Measurements from ENCODE around the gene SNORC. TPM values are rescaled to one million over a fixed set of nuclear protein-coding genes. Genes with fewer than 3 reads are reported as not detected.

The SNORC gene
- total RNA-seq: 0.94 and 2.2 TPM in 2 replicates
- total RNA-seq (2013): 0.49 TPM
- polyA plus RNA-seq: 0.91 and 1.5 TPM in 2 replicates
- polyA minus RNA-seq: 1.4 TPM in 1 of 2 replicates, not detected in the other

DNA sequence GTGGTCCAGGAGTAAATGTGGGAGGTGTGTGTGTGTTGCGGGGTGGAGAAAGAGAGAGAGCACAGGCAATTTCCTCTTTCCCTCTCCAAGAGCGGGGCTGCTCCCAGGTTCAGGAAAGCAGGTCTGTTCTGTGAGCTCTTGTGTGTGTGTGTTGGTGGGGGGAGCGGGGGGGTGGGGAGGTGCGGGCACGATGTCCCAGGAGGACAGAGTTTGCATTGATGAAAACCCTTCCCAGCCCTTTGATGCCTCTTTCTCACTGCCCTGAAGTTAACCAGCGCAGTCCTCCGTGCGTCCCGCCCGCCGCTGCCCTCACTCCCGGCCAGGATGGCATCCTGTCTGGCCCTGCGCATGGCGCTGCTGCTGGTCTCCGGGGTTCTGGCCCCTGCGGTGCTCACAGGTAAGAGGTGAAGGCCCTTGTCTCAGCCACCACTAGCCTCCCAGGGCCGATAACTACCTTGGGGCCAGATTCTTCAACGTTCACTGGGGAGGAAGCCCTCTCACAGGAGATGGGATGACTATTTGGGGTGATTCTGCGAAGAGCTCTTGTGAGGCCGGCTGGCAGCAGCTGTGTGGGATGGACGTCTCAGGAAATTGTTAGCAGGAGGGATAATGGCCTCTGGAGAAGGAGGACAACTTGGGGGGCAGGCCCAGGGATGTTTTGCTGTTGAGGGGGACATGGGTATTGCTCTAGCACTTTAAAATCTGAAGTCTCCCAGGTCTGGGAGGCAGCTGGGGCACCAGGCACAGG is at the start of gene SNORC:
Gene SNORC, plus strand, starts transcription at position 247 of the 748 bp plus-strand sequence. Its CDS starts 78 bp downstream, at position 325.
- Histone ChIP-seq H4K20me1 (ENCODE audit: control insufficient read depth, insufficient read depth, low read length, poor library complexity, severe bottlenecking) (no peaks in the 10 kb centered on the region), H3K79me2 (ENCODE audit: control insufficient read depth, insufficient read depth, low read length) (no peaks in the 10 kb centered on the region), H3K4me3 (ENCODE audit: control extremely low read depth in 1 of 5, extremely low read depth in 1 of 5, insufficient read depth in 1 of 5, low read depth in 2 of 5, low read length in 4 of 5) (no peak within 1 kb of the TSS), H3K4me1 (ENCODE audit: control insufficient read depth in 2 of 2, insufficient read depth in 2 of 2, low read length in 2 of 2) (peaks cover 4 to 8% of the 10 kb centered on the region in 2 donors), H3K27ac (ENCODE audit: low read length in 2 of 2) (no peak within 1 kb of the TSS), H3K27me3 (replicated peaks in 1 of 4; ENCODE audit: control extremely low read depth in 1 of 4, control insufficient read depth in 3 of 4, insufficient read depth in 4 of 4, low read length in 3 of 4) (peaks cover 0 to 9% (median 2%) of the 10 kb centered on the region in 4 experiments), H3K9ac (ENCODE audit: low read length) (no peak within 1 kb of the TSS), H2AFZ (ENCODE audit: insufficient read depth, low read depth, low read length, poor library complexity, severe bottlenecking) (no peak within 1 kb of the TSS), H3K4me2 (replicated peaks; ENCODE audit: low read depth, low read length, poor library complexity, severe bottlenecking) (no peak within 1 kb of the TSS), H3K9me3 (ENCODE audit: control extremely low read depth in 1 of 3, control insufficient read depth in 2 of 3, insufficient read depth in 1 of 3, low read length in 2 of 3) (no peaks in the 10 kb centered on the region), H3K36me3 (replicated peaks in 1 of 2; ENCODE audit: control extremely low read depth in 1 of 2, control insufficient read depth in 1 of 2, extremely low read depth in 1 of 2, insufficient read depth in 2 of 2, low read length in 1 of 2) (no peaks in the 10 kb centered on the region)
- H3K4me3 Mint-ChIP-seq: no peak within 1 kb of the TSS
- intact Hi-C loops (cut with micrococcal nuclease): no loop called here
- WGBS (ENCODE audit: insufficient coverage): 98% methylated on average over 17 of the region's 21 CpGs
- H3K9me3 Mint-ChIP-seq (ENCODE audit: insufficient read depth): no peaks in the 10 kb centered on the region
- peaks cover 7% of the 10 kb centered on the region for H3K4me1 Mint-ChIP-seq
- ChIA-PET CTCF (interaction anchor here (0.6 kb wide), 1 partner anchor 598 kb away, joined by 3 read pairs; no protein-coding TSS in a partner anchor), POLR2A (no interaction called here)
- no peak for TF ChIP-seq EZH2 (IDR thresholded peaks at IDR 0.05; ENCODE audit: borderline replicate concordance, insufficient read depth, low read depth, low read length, poor library complexity, severe bottlenecking)
- TF ChIP-seq, protein P1, sequence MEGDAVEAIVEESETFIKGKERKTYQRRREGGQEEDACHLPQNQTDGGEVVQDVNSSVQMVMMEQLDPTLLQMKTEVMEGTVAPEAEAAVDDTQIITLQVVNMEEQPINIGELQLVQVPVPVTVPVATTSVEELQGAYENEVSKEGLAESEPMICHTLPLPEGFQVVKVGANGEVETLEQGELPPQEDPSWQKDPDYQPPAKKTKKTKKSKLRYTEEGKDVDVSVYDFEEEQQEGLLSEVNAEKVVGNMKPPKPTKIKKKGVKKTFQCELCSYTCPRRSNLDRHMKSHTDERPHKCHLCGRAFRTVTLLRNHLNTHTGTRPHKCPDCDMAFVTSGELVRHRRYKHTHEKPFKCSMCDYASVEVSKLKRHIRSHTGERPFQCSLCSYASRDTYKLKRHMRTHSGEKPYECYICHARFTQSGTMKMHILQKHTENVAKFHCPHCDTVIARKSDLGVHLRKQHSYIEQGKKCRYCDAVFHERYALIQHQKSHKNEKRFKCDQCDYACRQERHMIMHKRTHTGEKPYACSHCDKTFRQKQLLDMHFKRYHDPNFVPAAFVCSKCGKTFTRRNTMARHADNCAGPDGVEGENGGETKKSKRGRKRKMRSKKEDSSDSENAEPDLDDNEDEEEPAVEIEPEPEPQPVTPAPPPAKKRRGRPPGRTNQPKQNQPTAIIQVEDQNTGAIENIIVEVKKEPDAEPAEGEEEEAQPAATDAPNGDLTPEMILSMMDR (IDR thresholded peaks at IDR 0.05): no peak
- H3K27me3 Mint-ChIP-seq: peaks cover 2% of the 10 kb centered on the region
- DNase-seq (no peak), ATAC-seq (ENCODE audit: low read depth) (no peak)
- no peak within 1 kb of the TSS for H3K27ac Mint-ChIP-seq

DNA sequence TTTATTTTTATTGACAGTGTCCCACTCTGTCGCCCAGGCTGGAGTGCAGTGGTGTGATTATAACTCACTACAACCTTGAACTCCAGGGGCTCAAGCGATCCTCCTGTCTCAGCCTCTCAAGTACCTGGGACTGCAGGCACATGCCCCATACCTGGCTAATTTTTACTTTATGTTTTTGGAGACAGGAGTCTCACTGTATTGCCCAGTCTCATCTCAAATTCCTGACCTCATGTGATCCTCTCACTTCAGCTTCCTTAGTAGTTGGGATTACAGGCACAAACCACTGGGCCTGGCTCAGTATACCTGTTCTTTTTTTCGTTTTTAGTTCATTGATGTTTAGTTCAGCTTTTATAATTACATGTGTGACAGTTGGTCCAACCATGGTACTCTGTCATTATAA is 40.1 kb upstream of the SNORC start:
- no peaks in the 10 kb centered on the region for H3K9me3 ChIP-seq (ENCODE audit: control extremely low read depth in 1 of 3, control insufficient read depth in 2 of 3, insufficient read depth in 1 of 3, low read length in 2 of 3)
- no peaks in the 10 kb centered on the region for H3K4me1 ChIP-seq (ENCODE audit: control insufficient read depth in 2 of 2, insufficient read depth in 2 of 2, low read length in 2 of 2)
- Mint-ChIP-seq H3K27me3 (no peaks in the 10 kb centered on the region), H3K4me3 (no peak overlapping the region), H3K9me3 (ENCODE audit: insufficient read depth) (no peaks in the 10 kb centered on the region), H3K4me1 (no peaks in the 10 kb centered on the region), H3K27ac (no peak overlapping the region)
- no CpG with 5 or more reads among the region's 3 CpGs for WGBS (ENCODE audit: insufficient coverage)
- CTCF ChIA-PET: no interaction called here
- peaks cover 2 to 65% of the 10 kb centered on the region in 2 experiments for H3K36me3 ChIP-seq (replicated peaks in 1 of 2; ENCODE audit: control extremely low read depth in 1 of 2, control insufficient read depth in 1 of 2, extremely low read depth in 1 of 2, insufficient read depth in 2 of 2, low read length in 1 of 2)
- POLR2A ChIA-PET: no interaction called here
- TF ChIP-seq, protein P1 (IDR thresholded peaks at IDR 0.05): no peak
- TF ChIP-seq EZH2 (IDR thresholded peaks at IDR 0.05; ENCODE audit: borderline replicate concordance, insufficient read depth, low read depth, low read length, poor library complexity, severe bottlenecking): no peak
- no peaks in the 10 kb centered on the region for H4K20me1 ChIP-seq (ENCODE audit: control insufficient read depth, insufficient read depth, low read length, poor library complexity, severe bottlenecking)
- no peak for ATAC-seq (ENCODE audit: low read depth)
- peaks cover 19% of the 10 kb centered on the region for H3K79me2 ChIP-seq (ENCODE audit: control insufficient read depth, insufficient read depth, low read length)
- H3K4me3 ChIP-seq (ENCODE audit: control extremely low read depth in 1 of 5, extremely low read depth in 1 of 5, insufficient read depth in 1 of 5, low read depth in 2 of 5, low read length in 4 of 5): no peak overlapping the region
- no peak overlapping the region for H3K27ac ChIP-seq (ENCODE audit: low read length in 2 of 2)
- no peak for DNase-seq
- no peak overlapping the region for H2AFZ ChIP-seq (ENCODE audit: insufficient read depth, low read depth, low read length, poor library complexity, severe bottlenecking)
- intact Hi-C loops (cut with micrococcal nuclease): no loop called here
- H3K9ac ChIP-seq (ENCODE audit: low read length): no peak overlapping the region
- H3K4me2 ChIP-seq (replicated peaks; ENCODE audit: low read depth, low read length, poor library complexity, severe bottlenecking): no peak overlapping the region
- H3K27me3 ChIP-seq (replicated peaks in 1 of 4; ENCODE audit: control extremely low read depth in 1 of 4, control insufficient read depth in 3 of 4, insufficient read depth in 4 of 4, low read length in 3 of 4): no peaks in the 10 kb centered on the region
